GM12801 (cell line): ENCODE results near the gene CMYA5.

Experiments used
- CTCF ChIP-seq: IDR thresholded peaks from one replicate; pipeline ENCODE4 v1.5.1; 2011; ENCODE audit warnings: control low read depth; ENCODE audit not compliant: insufficient read length; ENCODE audit errors: extremely low read depth

CMYA5 gene

DNA sequence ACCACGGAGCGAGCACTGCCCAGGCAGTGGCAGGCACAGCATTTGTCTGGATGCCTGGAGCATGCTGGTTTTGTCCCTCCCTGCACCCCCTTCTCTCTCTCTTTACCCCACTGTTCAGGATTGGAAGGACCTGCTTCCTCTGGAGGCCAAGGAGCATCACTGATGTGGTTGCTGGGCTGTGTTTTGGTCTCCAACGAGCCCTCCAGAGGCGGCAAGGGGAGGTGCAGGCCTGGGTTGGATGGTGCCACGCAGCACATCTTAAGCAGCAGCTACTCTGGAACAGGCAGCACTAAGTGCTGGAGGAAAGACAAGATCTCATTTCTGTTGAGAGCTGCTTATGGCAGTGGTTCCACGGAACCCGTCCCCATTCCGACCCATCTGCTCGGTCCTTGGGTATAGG, 139.6 kb downstream of the CMYA5 start:
- TF ChIP-seq CTCF: no peak

DNA sequence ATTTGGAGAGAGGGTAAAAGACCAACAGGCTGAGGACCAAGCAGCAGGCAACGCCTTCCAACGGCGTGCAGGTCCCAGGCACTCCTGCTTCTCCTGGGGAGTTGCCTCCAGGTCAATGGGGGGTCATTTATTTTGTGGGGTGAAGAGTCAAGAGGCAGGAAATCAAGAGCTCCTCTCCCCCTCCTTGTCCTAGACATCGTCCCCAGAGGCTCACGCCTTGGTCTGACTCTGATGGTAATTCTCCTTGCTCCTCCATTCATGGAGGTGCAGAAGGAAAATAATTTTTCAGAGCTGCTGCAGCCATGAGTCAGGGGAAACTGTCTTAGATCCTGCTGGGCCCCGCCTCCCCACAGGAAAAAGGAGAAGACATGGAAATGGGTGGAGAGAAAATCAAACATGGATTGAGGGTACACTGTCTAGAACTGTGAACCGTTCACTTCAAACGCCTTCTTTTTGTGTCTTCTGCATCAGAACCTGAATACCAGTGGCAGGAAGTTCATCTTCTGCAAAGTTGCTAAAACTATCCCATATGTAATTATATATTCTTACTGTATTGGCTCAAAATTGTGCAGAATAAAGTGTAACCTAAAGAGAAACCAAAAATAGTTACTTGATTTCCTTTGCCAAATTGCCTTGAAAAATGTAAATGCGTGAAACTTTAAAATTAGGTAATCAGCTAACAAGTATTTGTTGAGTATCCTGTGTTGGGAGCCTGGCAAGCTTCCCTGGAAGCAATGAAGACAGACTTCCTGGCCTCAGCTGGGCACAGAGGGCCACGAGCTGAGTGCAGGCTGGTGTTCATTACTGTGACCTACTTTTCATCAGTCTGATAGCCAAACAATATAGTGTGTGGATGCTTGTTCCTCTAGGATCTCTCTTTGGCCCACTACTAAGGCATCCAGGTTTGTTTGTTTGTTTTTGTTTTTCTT, 142.0 kb downstream of the CMYA5 start:
- TF ChIP-seq CTCF: no peak

DNA sequence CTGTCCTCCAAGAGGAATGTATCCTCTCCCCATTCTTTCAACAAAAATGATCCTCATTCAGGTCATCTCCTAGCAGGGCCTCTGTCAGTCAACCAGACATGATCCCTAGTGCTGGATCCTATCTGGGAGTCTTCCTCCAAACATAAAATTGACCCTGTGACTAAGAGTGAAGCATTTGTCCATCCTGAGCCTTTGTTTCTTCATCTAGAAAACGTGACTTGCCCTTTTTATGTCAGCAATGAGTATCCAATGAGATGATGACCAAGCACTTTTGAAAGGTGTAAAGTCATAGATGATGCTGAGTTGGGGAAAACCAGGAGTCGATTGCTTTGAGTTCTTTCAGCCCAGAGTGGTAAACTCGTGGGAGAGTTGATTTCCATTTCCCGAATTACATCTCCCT, 143.3 kb downstream of the CMYA5 start:
- no peak for TF ChIP-seq CTCF

- no peak for TF ChIP-seq CTCF
Observed at GRCh38 chr5:79834098-79834753, 144.6 kb downstream of the CMYA5 start.

- no peak for TF ChIP-seq CTCF
Observed at GRCh38 chr5:79834754-79835714, 145.4 kb downstream of the CMYA5 start.

- TF ChIP-seq CTCF: no peak
Observed at GRCh38 chr5:79837761-79838551, 148.3 kb downstream of the CMYA5 start.
